Left cardiac atrium (tissue), 4 donors: ENCODE results near the gene TMEM121B. TPM values are rescaled to one million over a fixed set of nuclear protein-coding genes. Genes with fewer than 3 reads are reported as not detected.

Experiments
- ATAC-seq, 2 donors: fragments of 200-7000 bp; cut with Tn5 transposase; one replicate each; pipeline ENCODE4 v1.9.1; 2020; ENCODE audit warnings: mild to moderate bottlenecking in 2 of 2, moderate library complexity in 2 of 2
- DNase-seq: peaks from one replicate; pipeline ENCODE4 v3.0.0-alpha.2; 2020
- intact Hi-C, 2 donors: fragments of 100-400 bp; cut with DNase I; formaldehyde crosslinking; loops; one replicate each; pipeline versions ENCODE4 v1.14.1 to v1.15.1; 2022 to 2023
- total RNA-seq, 2 donors: library from RNA; stranded (reverse); fragmentation: NEBNext Ultra II Directional; extraction: Animal tissue kit (Norgen Biotek cat#: 25700); gene quantifications; one replicate each; pipeline ENCODE4 v1.2.1, GENCODE V29; 2021
- donor health status: DM: no; HTN: yes; CAD: no.
- donor health status: DM: no; HTN: yes; CAD: no; lungs with severe emphysema.
- donor health status: DM: yes; HTN: yes; CAD: no.
- donor health status: Dilated cardiomyopathy.

Gene TMEM121B
- total RNA-seq, 2 donors from 2014 or later = 0.80 to 0.97 TPM

- ATAC-seq (no peak), DNase-seq (no peak)
- intact Hi-C loops = no loop called here
Measured at GRCh38 chr22:17101475-17102296, 19.5 kb downstream of the TMEM121B start.

GRCh38 chr22:17100621-17101020 is 20.5 kb downstream of the TMEM121B start:
- no peak for ATAC-seq
- intact Hi-C loops = no loop called here

GRCh38 chr22:17098379-17098819 is 22.8 kb downstream of the TMEM121B start:
- ATAC-seq (peak in 1 of 2 donors; percentile 68), DNase-seq (no peak)
- intact Hi-C loops = no loop called here

More at GRCh38 chr22:17100621-17101020, 20.5 kb downstream of the TMEM121B start:
- no peak for DNase-seq

- intact Hi-C loops = no loop called here
- ATAC-seq = no peak
- no peak for DNase-seq
Measured at GRCh38 chr22:17097701-17098100, 23.5 kb downstream of the TMEM121B start.

GRCh38 chr22:17097062-17097461 is 24.1 kb downstream of the TMEM121B start:
- ATAC-seq = no peak
- DNase-seq = no peak
- intact Hi-C loops = no loop called here

GRCh38 chr22:17096071-17096470 is 25.1 kb downstream of the TMEM121B start:
- intact Hi-C loops = no loop called here
- ATAC-seq (no peak), DNase-seq (no peak)

- DNase-seq (no peak), ATAC-seq (no peak)
- intact Hi-C loops = no loop called here
Measured at GRCh38 chr22:17095538-17095937, 25.6 kb downstream of the TMEM121B start.

- no peak for DNase-seq
- intact Hi-C loops = no loop called here
- no peak for ATAC-seq
Measured at GRCh38 chr22:17093081-17093480, 28.1 kb downstream of the TMEM121B start.

GRCh38 chr22:17091851-17092250 is 29.3 kb downstream of the TMEM121B start:
- ATAC-seq = no peak
- DNase-seq = no peak
- intact Hi-C loops = no loop called here

GRCh38 chr22:17090550-17090949 is 30.6 kb downstream of the TMEM121B start:
- intact Hi-C loops = no loop called here
- DNase-seq = no peak
- ATAC-seq = no peak

- ATAC-seq (no peak), DNase-seq (no peak)
- intact Hi-C loops = loop anchor here (10.0 kb wide), 2 partner anchors 77 to 87 kb away; no protein-coding TSS in a partner anchor
Measured at GRCh38 chr22:17087498-17088131, 33.5 kb downstream of the TMEM121B start.

- ATAC-seq = no peak
- DNase-seq = no peak
- intact Hi-C loops = loop anchor here (10.0 kb wide), 2 partner anchors 78 to 88 kb away; no protein-coding TSS in a partner anchor
Measured at GRCh38 chr22:17086788-17087497, 34.2 kb downstream of the TMEM121B start.

- intact Hi-C loops = loop anchor here (10.0 kb wide), 2 partner anchors 79 to 89 kb away; no protein-coding TSS in a partner anchor
- DNase-seq (no peak), ATAC-seq (no peak)
Measured at GRCh38 chr22:17086296-17086695, 34.9 kb downstream of the TMEM121B start.

GRCh38 chr22:17085277-17086181 is 35.6 kb downstream of the TMEM121B start:
- intact Hi-C loops = loop anchor here (10.0 kb wide), 2 partner anchors 79 to 89 kb away; no protein-coding TSS in a partner anchor
- peak; percentile 60 for DNase-seq
- peak; percentile 48 to 65 for ATAC-seq

- peak; percentile 91 for DNase-seq
- intact Hi-C loops = loop anchor here (10.0 kb wide), 2 partner anchors 80 to 90 kb away; no protein-coding TSS in a partner anchor
- ATAC-seq = peak; percentile 97 to 99
Measured at GRCh38 chr22:17084554-17085276, 36.4 kb downstream of the TMEM121B start, which contains the start of gene IL17RA. TSS of gene IL17RA (plus strand) at chr22:17085000. CDS start at chr22:17085092, 92 bp downstream.

GRCh38 chr22:17083811-17084441 is 37.2 kb downstream of the TMEM121B start:
- intact Hi-C loops = loop anchor here (10.0 kb wide), 2 partner anchors 81 to 91 kb away; no protein-coding TSS in a partner anchor
- no peak for ATAC-seq
- DNase-seq = no peak

GRCh38 chr22:17083255-17083654 is 37.9 kb downstream of the TMEM121B start:
- DNase-seq (no peak), ATAC-seq (no peak)
- intact Hi-C loops = loop anchor here (10.0 kb wide), 2 partner anchors 82 to 92 kb away; no protein-coding TSS in a partner anchor
